Measurements from ENCODE around the gene CTNND2.

DNA sequence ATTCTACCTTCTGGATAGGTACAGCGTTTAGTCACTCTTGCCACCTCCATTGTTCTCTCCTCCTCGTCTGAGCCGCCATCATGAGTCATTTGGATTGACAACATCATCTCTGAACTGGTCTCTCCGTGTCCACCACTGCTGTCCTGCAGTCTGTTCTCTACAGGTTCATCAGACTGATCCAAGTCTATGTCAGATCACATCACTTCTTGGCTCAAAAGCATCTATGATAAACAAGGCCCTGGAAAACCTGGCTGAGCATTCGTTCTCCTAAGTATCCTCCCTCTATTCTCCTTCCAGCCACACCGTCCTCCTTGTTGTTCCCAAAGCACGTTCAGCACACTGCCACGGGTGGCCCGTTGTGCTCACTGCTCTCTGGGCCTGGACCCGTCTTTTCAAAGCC is 50.5 kb downstream of the CTNND2 start:
- TF ChIP-seq CTCF (IDR thresholded peaks at IDR 0.05) (no peak), POLR2A (IDR thresholded peaks at IDR 0.05) (no peak)

All from Peyer's patch (tissue), 4 donors.